GM21576 (cell line): Measurements from ENCODE around the gene OTOA.
"Not testable (repeated sequence)": the region's sequence is repeated elsewhere in the genome, so short reads cannot be mapped to it uniquely, and the experiment has no call there.

ENCODE experiments used
- ATAC-seq: cut with Tn5 transposase; IDR thresholded peaks from one replicate; pipeline ENCODE4 v1.9.1; 2021; ENCODE audit warnings: mild to moderate bottlenecking, moderate library complexity; ENCODE audit not compliant: unreplicated experiment

Gene OTOA

DNA sequence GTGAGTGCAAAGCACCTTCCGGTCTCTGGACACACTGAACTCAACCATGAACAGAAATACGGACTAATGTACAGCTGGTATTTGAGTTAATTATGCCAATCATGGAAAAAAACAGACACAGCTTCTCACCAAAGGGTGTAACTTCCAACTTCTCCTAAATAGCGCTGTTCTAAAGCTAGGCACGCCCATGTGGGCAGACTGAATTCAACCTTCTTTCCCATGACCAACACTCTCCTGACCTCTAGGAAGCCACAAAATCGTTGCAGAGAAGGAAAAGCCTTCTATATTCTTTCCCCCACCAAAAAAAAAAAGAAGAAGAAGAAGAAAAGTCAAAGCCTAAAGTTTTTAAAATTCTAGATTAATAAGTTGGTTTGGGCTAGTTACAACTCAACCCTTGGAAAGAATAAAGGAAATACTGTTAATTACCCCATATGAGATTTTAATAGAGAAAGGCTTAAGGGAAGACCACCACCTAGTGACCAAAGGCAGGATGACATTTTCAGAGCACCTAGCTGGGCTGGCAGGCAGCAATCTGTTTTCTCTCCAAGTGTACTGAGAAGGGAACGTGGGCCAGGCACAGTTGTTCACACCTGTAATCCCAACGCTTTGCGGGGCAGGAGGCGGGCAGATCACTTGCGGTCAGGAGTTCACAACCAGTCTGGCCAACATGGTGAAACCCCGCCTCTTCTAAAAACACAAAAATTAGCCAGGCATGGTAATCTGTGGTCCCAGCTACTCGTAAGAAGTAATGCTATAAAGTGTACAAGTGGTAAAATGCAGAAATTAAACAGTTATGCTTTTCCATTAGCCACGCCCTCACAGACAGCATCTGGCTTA is 138.0 kb downstream of the OTOA start:
- not testable (repeated sequence) for ATAC-seq

DNA sequence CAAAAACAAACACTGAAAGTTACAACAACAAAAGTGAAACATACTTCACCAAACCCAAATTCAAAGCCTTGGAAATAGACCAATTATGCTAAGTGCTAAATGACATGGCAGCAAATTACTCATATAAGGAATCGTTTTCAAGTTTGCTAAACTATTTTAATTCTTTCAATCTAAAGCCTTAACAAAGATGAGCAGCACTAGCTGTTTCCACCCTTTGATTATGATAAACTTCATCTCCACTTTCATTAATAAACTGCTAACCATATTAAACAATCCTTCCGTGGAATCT is 138.6 kb downstream of the OTOA start:
- ATAC-seq, result not testable (repeated sequence)
